HG02840 (cell line): Measurements from ENCODE around the gene IRF4.

Experiments used
- ATAC-seq: cut with Tn5 transposase; IDR thresholded peaks from one replicate; pipeline ENCODE4 v1.9.1; 2021; ENCODE audit warnings: mild to moderate bottlenecking, moderate library complexity, moderate number of reproducible peaks; ENCODE audit not compliant: unreplicated experiment, low FRiP score

Gene IRF4

DNA sequence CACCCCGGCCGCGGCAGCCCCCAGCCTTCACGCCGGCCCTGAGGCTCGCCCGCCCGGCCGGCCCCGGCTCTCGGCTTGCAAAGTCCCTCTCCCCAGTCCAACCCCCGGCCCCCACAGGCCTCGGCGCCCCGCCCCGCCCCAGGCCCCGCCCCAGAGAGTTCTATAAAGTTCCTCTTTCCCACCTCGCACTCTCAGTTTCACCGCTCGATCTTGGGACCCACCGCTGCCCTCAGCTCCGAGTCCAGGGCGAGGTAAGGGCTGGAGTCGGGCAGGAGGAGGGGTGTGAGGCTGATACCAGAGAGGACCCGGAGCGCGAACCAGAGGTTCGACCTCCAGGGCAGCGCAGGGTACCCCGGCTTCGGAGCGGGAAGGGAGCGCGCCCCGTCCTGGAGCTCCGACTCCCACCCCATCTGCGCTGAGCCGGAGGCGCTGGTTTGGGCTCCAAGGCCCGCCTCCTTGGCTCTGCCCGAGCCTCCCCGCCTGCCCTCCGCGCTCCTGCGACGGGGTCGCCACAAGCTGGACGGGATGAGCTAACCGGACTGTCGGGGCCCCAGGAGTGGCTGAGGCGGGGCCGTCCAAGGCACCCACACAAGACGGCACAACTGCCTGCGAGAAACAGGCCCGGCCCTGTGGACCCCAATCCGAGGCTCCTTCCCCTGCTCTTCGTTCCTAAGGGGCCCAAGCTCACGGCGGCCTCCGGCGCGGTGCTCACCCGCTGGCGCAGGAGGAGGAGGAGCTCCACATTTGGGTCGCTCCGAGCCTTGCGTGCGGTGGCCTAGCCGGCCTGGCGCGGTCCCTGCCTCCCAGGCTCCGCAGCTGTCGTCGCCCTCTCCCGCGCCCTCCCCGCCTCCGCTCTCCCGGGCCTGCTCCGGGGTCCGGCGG is at the start of gene IRF4:
TSS of gene IRF4 (plus strand) at position 194 of the 882 bp plus-strand sequence. CDS start 1,401 bp downstream, outside the sequence.
- peak; percentile 47 for ATAC-seq

DNA sequence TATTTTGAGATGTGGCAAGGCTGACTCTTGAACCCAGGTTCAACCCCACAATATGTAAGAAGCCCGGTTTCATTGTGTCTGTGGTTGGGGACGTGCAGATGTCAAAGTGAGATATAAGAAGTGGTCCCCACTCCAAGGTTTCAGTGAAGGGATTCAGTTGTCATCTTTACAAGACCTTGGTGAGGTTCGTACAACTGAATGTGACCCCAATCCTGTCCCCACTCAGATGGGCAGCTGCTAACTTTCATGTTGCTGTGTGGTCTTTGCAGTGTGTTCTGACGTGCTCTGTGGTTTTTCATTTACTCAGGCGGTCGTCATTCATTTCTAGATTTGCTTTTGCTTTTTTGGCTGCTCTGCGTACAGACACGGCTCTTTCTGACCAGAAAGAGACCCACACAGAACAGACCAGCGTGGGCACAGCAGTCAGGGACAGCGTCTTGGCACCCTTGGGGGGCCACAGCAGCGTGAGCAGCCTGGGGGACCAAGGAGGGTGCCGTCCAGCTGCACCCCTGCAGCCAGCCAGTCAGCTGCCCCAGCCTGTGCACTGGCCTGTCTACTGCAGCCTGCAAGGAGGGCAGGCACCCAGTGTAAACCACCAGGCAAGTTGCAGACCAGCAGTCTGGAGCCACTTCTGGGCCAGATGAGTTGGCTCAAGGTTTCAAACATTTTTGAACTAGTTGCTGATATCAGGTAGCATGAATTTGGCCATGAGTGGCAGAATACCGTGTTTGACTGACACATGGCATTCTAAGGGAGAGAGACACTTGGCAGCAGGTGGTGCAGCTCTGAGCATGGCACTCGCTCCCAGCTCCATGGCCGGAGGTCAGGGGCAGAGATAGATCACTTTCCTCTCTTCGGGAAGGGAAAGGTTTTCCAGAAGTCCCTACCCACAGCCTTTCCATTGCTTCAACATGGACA is 49.4 kb upstream of the IRF4 start:
- no peak for ATAC-seq

DNA sequence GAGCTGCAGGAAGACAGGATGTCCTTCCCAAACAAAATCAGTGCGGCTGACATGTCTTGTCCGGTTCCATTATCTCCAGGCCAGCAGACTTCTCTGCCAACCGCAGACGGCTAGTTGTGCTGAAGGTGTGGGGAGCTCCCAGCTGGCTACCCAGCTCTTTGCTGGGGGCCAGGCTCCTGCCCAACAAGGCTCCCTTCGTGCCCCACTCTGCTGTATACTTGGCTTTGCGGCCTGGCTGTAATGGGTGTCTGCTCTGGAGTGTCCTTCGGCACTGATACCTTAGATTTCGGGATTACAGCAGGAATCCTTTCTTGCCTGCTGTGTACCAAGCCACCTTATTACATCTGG is 48.7 kb upstream of the IRF4 start:
- ATAC-seq: no peak

DNA sequence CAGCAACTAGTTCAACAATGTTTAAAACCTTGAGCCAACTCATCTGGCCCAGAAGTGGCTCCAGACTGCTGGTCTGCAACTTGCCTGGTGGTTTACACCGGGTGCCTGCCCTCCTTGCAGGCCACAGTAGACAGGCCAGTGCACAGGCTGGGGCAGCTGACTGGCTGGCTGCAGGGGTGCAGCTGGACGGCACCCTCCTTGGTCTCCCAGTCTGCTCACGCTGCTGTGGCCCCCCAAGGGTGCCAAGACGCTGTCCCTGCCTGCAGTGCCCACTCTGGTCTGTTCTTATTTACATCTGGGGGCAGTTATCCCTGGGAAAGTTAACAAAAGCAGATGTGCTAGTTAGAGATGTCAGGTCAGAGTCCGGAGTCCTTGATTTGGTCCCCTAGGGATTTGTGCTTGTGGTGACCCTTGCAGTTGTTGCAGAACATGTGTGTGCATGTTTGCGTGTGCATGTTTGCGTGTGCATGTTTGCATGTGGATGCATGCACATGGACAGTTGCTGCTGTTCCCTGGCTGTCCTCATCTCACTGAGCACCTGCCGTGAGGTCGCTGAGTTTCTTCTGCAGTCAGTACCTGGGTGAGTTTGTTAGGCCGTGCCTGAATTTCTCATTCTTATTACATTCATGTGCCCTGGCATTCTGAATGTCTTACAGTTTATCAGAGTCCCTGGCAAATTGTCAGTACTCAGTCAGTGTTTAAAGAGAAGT is 48.2 kb upstream of the IRF4 start:
- ATAC-seq: no peak

DNA sequence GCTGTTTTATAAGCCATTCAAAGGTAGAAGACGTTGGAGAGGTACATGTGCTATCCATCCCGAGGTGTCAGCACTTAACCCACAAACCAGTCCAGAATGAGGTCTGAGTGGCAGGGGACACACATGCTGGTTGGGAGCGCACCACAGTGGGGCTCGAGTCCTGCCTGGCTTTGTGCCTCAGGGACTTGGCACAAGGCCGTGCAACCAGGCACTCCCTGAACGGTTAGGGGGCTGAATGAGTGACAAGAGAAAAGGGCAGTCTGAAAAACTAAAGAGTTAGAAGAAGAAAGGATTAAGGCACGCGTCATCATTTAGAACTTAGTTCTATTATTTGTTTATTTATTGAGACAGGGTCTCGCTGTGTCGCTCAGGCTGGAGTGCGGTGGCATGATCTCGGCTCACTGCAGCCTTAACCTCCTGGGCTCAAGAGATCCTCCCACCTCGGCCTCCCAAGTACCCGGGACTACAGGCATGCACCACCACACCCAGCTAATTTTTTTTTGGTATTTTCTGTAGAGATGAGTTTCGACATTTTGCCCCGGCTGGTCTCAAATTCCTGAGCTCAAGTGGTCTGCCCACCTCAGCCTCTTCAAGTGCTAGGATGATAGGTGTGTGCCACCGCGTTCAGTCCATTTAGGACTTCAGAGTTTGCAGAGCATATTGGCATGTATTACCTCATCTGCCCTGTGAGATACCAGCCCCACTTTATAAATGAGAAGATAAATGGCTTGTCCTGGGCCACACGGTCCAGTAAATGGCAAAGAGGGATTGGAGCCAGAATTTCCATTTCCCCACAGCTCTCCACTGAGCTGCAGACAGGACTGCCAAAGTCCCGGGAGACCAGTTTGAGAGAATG is 47.4 kb upstream of the IRF4 start:
- no peak for ATAC-seq

DNA sequence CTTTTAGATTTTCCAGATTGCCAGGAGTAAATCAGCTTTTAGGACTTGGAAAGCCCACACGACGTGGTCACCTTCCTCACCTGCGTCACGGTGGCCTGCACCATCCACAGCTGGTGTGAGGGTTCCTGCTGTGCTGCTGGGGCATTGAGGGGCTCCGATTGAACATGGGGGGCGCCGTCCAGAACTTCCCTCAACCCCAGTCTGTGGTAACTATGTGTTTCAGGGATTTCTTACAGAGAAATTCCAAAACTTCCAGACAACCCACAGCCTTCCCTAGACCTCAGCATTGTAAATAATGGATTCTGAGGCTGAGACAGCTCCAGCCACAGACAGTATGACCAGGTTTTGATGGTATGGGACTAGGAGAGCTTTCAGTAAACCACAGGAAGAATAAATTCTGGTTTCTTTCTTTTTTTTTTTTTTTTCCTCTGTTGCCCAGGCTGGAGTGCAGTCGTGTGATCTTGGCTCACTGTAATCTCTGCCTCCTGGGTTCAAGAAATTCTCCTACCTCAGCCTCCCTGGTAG is 46.7 kb upstream of the IRF4 start:
- no peak for ATAC-seq

DNA sequence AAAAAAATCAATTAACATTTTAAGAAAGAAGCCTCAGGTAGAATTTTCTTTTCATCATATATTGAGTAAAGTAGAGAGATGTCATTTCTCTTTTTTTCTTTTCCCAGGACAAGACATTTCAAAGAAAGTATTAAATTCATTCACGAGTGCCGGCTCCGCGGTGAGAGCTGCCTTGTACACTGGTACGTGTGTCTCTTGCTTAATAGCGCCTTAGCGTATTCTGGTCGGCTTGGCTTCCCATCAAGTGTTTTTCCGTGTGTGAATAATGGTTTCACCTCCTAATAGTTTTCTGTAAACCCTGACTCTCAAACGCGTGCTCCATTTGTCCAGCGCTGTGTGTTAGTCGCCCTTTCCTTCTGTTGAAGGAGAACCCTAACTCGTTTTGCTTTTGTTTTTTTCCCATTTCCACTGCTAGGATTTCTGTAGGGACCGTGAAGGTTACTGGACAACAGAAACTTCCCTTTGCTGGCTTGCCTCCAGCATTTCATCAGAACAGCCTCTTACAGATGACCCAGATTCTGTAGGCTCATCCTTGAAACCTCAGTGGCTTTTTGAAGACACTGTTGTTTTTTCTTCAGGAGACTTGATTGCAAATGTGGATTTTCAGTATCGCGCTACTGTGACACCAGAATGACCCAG is 45.7 kb upstream of the IRF4 start:
- no peak for ATAC-seq

DNA sequence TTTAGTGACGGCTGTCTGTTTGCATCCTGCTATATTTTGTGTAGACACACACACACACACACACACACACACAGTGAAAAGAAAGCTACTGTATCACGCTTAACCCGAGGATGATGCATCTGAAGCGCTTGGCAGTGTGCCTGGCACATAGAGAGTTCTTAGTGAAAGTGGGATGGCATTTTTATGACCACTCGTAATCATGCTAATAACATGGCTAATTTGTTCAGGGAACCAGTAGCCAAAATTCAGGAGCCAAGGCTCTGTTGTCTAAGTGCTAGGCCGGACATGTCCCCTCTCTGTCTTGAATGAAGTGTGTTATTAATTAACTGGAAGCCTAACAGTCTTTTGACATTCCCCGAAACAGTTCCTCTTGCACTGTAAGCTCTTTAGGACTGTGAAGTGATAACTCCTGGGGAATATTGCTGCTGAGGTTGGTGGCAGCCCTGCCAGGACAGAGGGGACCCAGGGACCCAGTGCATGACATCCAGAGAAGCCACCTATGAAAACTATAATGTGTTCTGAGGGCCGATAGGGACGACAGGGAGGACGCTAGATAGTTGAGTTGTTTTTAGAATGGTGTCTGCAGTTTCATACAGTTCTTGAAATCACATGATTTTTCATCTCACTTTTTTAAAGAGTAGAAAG is 45.0 kb upstream of the IRF4 start:
- no peak for ATAC-seq

DNA sequence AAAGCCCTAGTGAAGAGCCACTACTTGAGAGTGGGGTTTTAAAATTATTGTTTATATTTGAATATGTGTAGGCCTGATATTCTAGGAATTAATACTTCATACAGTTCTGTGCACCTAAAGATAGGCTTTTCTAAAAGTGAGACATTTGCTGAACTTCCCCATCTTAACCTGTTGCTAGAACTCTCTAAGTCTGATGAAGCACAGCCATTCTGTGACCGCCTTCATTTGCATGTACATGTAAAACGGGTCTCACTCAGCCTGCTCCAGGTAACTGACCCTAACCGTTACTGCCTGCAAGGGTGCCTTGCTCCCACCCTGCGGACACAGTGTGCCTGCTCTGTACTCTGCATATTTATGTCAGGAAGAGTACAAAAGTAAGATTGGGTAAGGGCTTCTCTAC is 44.3 kb upstream of the IRF4 start:
- ATAC-seq: peak; percentile 79

DNA sequence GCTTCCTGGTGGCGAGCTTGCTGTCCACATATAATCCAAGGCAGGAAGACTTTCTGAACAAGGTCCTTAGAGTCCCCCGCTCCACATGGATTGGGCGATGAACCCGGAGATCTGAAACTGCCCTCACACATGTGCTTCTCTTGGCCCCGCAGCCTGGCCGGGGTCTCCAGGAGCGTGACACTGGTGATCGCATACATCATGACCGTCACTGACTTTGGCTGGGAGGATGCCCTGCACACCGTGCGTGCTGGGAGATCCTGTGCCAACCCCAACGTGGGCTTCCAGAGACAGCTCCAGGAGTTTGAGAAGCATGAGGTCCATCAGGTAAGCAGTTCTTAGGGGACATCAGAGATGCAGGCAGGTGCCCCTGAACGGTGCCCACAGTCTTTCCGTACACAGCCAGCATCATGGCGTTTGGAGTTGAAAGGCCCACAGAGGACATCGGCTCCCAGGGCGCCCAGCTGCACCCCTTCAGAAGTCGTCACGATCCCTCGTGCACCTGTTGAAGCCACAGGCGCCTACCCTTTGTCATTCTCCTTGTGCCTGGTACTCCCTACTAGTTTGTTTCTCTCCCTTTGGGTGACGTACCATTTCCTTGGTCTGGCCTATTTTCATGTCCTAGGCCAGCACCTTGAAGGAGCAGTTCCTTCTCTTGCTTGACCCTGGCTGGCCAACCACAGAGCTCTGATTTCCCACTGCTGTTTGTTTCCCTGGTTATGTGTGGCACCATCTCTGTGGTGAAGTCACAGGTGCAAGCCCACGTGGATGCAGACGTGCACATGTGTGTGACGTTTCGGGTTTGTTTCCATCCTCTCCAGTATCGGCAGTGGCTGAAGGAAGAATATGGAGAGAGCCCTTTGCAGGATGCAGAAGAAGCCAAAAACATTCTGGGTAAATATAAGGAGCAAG is 43.3 kb upstream of the IRF4 start:
- ATAC-seq: no peak

DNA sequence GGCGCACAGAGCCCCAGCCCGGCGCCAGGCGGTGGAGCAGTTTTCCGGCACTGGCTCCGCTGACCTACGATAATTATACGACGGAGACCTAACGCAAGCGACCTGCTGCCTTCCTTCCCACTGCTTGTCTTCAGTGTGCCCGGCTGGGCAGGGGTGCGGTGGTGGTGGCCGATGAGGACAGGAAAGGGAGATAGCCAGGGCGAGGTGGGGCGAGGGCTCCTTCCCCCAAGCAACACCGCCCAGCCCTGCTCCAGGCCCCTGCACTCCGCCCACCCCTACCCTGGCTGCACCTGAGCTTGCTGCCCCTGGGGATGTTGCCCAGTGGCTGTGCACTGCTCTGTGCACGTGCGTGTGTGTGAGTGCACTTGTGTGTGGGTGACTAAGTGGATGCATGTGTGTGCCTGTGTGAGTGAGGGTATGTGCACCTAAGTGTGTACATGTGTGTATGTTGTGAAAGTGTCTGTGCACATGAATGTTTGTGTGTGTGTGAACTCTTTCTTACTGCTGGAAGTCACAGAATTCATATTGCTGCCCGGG is 42.6 kb upstream of the IRF4 start:
- ATAC-seq: no peak

DNA sequence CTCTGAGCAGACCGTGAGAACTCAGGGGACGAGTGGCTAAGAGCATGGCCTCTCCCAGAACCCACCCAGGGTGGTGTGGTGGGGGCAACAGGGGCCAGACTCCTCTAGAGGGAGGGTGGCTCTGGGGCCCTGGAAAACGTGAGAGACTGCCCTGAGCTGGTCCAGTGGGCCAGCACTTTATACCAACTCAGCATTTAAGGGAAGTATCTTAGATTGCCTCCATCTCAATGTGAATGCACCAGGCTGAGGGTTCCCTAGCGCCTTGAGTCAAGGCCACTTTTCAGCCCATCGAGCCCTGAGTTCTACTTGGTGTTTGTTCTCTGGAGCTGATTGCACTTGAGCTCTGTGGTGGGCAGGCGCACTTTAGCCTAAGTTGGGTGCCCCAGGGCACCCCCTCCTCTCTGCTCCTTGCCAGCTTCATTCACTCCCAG is 42.0 kb upstream of the IRF4 start:
- ATAC-seq: no peak

DNA sequence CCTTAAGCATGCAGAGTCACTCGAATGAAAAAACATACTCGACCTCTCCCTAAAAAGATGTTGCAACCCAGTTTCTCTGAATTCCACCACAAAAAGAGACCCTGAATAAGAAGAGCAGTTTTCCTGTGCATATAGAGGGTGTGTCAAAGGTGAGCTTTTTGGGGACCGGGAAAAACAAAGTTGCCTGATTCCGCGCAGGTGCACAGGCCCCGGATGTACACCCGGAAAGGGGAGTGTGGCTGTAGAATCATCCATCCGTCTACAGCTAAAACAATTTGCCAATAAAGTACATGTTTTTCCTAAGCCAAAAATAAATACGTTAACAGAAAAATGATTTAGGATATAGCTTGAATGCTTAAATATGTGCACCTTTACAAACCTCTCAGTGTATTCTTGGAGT is 41.2 kb upstream of the IRF4 start:
- no peak for ATAC-seq

DNA sequence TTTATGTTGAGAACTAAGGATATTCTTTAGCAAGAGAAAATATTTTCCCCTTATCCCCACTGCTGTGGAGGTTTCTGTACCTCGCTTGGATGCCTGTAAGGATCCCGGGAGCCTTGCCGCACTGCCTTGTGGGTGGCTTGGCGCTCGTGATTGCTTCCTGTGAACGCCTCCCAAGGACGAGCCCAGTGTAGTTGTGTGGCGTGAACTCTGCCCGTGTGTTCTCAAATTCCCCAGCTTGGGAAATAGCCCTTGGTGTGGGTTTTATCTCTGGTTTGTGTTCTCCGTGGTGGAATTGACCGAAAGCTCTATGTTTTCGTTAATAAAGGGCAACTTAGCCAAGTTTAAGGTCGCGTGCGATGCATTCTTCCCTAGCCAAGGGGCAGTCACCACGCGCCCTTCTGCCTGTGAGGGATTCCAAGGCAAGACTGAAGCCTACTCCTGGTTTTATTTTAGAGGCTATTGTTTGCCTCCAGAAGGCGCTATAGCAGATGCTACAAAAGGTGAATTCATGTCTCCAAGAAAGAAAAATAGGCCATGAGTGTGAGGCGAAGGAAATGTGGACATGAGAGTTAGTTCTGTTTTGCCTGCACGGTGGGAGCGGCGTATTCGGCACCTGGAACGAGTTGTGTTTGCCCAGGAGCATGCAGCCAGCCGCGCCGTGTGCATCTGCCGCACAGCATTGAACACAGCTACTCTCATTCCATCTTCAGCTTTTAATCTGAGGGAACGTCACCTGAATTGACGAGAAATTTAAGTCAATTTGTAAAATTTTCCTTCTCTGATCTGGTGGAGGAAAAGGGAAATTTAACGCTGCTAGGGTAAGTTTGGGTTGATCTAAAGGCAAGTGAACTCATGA is 40.3 kb upstream of the IRF4 start:
- ATAC-seq: no peak

DNA sequence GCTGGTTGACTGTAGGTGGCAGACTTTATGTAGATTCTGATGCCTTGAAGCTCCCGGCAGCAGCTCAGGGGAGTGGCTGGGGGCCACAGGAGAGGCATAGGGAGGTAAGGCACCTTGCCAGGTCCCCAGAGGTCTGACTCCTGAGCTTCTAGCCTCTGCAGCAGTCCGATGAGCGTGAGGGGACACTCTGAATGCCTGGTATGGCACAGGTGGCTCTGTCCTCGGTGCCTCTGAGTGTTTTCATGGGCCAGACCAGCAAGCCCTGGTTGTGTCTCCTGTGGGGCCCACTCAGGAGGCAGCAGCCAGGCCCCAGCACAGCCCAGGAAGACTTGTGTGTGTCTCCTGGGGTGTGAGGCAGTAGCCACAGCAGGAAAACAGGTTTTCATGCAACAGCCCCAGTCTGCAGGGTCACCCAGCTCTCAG is 39.7 kb upstream of the IRF4 start:
- ATAC-seq: no peak

DNA sequence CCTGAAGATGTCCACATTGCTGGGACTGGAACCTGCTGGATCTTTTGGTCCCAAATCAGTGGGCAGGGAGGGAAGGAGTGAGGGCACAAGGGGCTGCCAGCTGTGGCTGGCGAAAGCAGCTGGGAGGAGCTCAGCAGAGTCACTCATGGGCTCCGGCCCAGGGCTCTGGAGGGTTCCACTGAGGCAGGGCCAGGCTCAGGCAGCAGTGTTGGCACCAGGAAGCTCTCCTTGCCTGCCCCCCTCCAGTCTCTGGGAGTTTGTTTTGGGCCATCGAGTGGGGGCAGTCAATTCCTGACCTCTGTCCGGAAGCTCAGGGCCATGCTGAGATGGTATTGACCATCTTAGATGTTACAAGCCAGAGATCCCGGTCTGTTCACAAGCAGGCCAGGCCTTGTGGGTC is 39.1 kb upstream of the IRF4 start:
- ATAC-seq: no peak
